B cell (primary cell): ENCODE results near the gene PHACTR1. TPM values are rescaled to one million over a fixed set of nuclear protein-coding genes. Genes with fewer than 3 reads are reported as not detected.

Experiments used
- ATAC-seq: fragments of 200-7000 bp; cut with Tn5 transposase; one replicate; pipeline ENCODE4 v1.10.0; 2021; ENCODE audit warnings: low read depth, mild to moderate bottlenecking, moderate number of reproducible peaks, moderate library complexity
- CTCF ChIA-PET: fragments of 350-600 bp; sonication (Branson Sonifier 250); formaldehyde crosslinking; loops from one replicate; lab custom pipeline; 2021; ENCODE audit warnings: antibody characterized with exemption, inconsistent platforms; lab: Charles Lee
- POLR2A ChIA-PET: fragments of 350-600 bp; sonication (Branson Sonifier 250); formaldehyde crosslinking; loops from one replicate; lab custom pipeline; 2021; ENCODE audit warnings: antibody characterized with exemption; lab: Charles Lee
- DNase-seq: peaks from one replicate; pipeline ENCODE4 v3.0.0; 2013
- H2AFZ ChIP-seq: 2 replicates; pipeline ENCODE4 v1.6.1; 2012; ENCODE audit warnings: mild to moderate bottlenecking, low read depth, low read length; ENCODE audit not compliant: insufficient read depth, poor library complexity, severe bottlenecking
- H3K27ac ChIP-seq, 2 donors: 1 replicate in 1 of 2; 2 replicates in 1 of 2; pipeline ENCODE4 v1.5.1; 2012 to 2013; ENCODE audit warnings: low read length in 2 of 2, mild to moderate bottlenecking in 2 of 2, moderate library complexity in 1 of 2
- H3K27me3 ChIP-seq, 4 experiments: fragments of 200-600 bp in 1 of 4; sonication (generic) in 1 of 4; replicated peaks in 1 of 4; 1 replicate in 2 of 4; 2 replicates in 2 of 4; pipeline versions ENCODE4 v1.6.1 to v1.7.0; 2013 to 2016; ENCODE audit warnings: low read length in 3 of 4, mild to moderate bottlenecking in 2 of 4, mixed read lengths in 1 of 4, moderate library complexity in 1 of 4; ENCODE audit not compliant: insufficient read depth in 4 of 4, control insufficient read depth in 3 of 4; ENCODE audit errors: control extremely low read depth in 1 of 4
- H3K36me3 ChIP-seq, 2 experiments: replicated peaks in 1 of 2; 1 replicate in 1 of 2; 2 replicates in 1 of 2; pipeline versions ENCODE4 v1.6.1 to v1.7.1; 2013; ENCODE audit warnings: low read length in 1 of 2; ENCODE audit not compliant: insufficient read depth in 2 of 2, control insufficient read depth in 1 of 2; ENCODE audit errors: control extremely low read depth in 1 of 2, extremely low read depth in 1 of 2
- H3K4me1 ChIP-seq, 2 donors: fragments of 200-600 bp in 1 of 2; sonication (generic) in 1 of 2; 1 replicate in 1 of 2; 2 replicates in 1 of 2; pipeline versions ENCODE4 v1.5.1 to v1.6.1; 2013 to 2017; ENCODE audit warnings: low read length in 2 of 2; ENCODE audit not compliant: control insufficient read depth in 2 of 2, insufficient read depth in 2 of 2
- H3K4me2 ChIP-seq: replicated peaks from 2 replicates; pipeline ENCODE3; 2012; ENCODE audit warnings: mild to moderate bottlenecking, low read depth, low read length; ENCODE audit not compliant: poor library complexity, severe bottlenecking
- H3K4me3 ChIP-seq, 5 experiments: fragments of 200-600 bp in 1 of 5; sonication (generic) in 1 of 5; 1 replicate in 3 of 5; 2 replicates in 2 of 5; pipeline versions ENCODE4 v1.5.1 to v1.7.0; 2011 to 2016; ENCODE audit warnings: low read length in 4 of 5, mild to moderate bottlenecking in 4 of 5, low read depth in 2 of 5, control low read depth in 1 of 5, moderate library complexity in 1 of 5; ENCODE audit not compliant: insufficient read depth in 1 of 5; ENCODE audit errors: control extremely low read depth in 1 of 5, extremely low read depth in 1 of 5
- H3K79me2 ChIP-seq: fragments of 200-600 bp; sonication (generic); one replicate; pipeline ENCODE4 v1.6.0; 2016; ENCODE audit warnings: low read length; ENCODE audit not compliant: control insufficient read depth, insufficient read depth
- H3K9ac ChIP-seq: fragments of 200-600 bp; sonication (generic); 2 replicates; pipeline ENCODE4 v1.6.1; 2017; ENCODE audit warnings: mild to moderate bottlenecking, low read length, moderate library complexity
- H3K9me3 ChIP-seq, 3 donors: one replicate each; pipeline versions ENCODE4 v1.6.1 to v1.7.1; 2013; ENCODE audit warnings: low read length in 2 of 3; ENCODE audit not compliant: control insufficient read depth in 2 of 3, insufficient read depth in 1 of 3; ENCODE audit errors: control extremely low read depth in 1 of 3
- H4K20me1 ChIP-seq: 2 replicates; pipeline ENCODE4 v1.6.0; 2012; ENCODE audit warnings: mild to moderate bottlenecking, low read length; ENCODE audit not compliant: insufficient read depth, control insufficient read depth, poor library complexity, severe bottlenecking
- H3K27ac Mint-ChIP-seq: one replicate; pipeline ENCODE4 v1.8.0; 2021; ENCODE audit warnings: mixed read lengths
- H3K27me3 Mint-ChIP-seq: one replicate; pipeline ENCODE4 v1.8.0; 2021; ENCODE audit warnings: mixed read lengths
- H3K4me1 Mint-ChIP-seq: one replicate; pipeline ENCODE4 v1.8.0; 2021; ENCODE audit warnings: mixed read lengths
- H3K4me3 Mint-ChIP-seq: one replicate; pipeline ENCODE4 v1.8.0; 2021; ENCODE audit warnings: mixed read lengths
- H3K9me3 Mint-ChIP-seq: one replicate; pipeline ENCODE4 v1.8.0; 2022; ENCODE audit warnings: mixed read lengths; ENCODE audit not compliant: insufficient read depth
- CTCF ChIP-seq: fragments of 200-600 bp; IDR thresholded peaks from one replicate; pipeline ENCODE4 v1.8.0; 2022; ENCODE audit warnings: antibody characterized with exemption, mild to moderate bottlenecking
- EZH2 ChIP-seq: IDR thresholded peaks from 2 replicates; pipeline ENCODE4 v1.6.1; 2012; ENCODE audit warnings: borderline replicate concordance, low read depth, mild to moderate bottlenecking, moderate library complexity, low read length; ENCODE audit not compliant: insufficient read depth, poor library complexity, severe bottlenecking
- WGBS: methylation state at CpG from one replicate; pipeline ENCODE4 v1.1.5; 2013; ENCODE audit warnings: missing lambda C conversion rate; ENCODE audit not compliant: insufficient coverage; 5-methylcytosine and 5-hydroxymethylcytosine counted together
- intact Hi-C: fragments of 100-400 bp; cut with micrococcal nuclease; formaldehyde crosslinking; loops from one replicate; pipeline ENCODE4 v1.10.0; 2022
- polyA plus RNA-seq: library from polyadenylated mRNA; depleted of rRNA; stranded (reverse); fragments of >200 nt; gene quantifications from 2 replicates; pipeline ENCODE4 v1.2.3, GENCODE V29; 2012
- total RNA-seq, 2 donors: library from RNA; stranded (reverse); fragments of 120-200 nt in 1 of 2; gene quantifications; 1 replicate in 1 of 2; 2 replicates in 1 of 2; pipeline versions ENCODE4 v1.2.3 to v1.2.4, GENCODE V29; 2013 to 2022

PHACTR1 gene
- total and polyA plus RNA-seq, 2 donors (not counting 1 experiment from before 2014, with no cell fraction given), result 30.2 to 129 TPM

- Histone ChIP-seq H3K4me3 (no peak overlapping the region), H3K4me1 (no peaks in the 10 kb centered on the region), H2AFZ (no peak overlapping the region), H3K27ac (no peak overlapping the region), H3K4me2 (no peak overlapping the region), H4K20me1 (no peaks in the 10 kb centered on the region), H3K79me2 (no peaks in the 10 kb centered on the region), H3K9me3 (no peaks in the 10 kb centered on the region), H3K36me3 (no peaks in the 10 kb centered on the region), H3K27me3 (peaks cover 0 to 8% (median 3%) of the 10 kb centered on the region in 4 experiments), H3K9ac (no peak overlapping the region)
- H3K4me1 Mint-ChIP-seq, result no peaks in the 10 kb centered on the region
- DNase-seq, result no peak
- H3K9me3 Mint-ChIP-seq, result no peaks in the 10 kb centered on the region
- ChIA-PET POLR2A (no interaction called here), CTCF (no interaction called here)
- no peak for ATAC-seq
- intact Hi-C loops, result no loop called here
- peaks cover 37% of the 10 kb centered on the region for H3K27me3 Mint-ChIP-seq
- TF ChIP-seq CTCF (no peak), EZH2 (no peak)
- no peak overlapping the region for H3K27ac Mint-ChIP-seq
- no peak overlapping the region for H3K4me3 Mint-ChIP-seq
These were observed 321.7 kb downstream of the PHACTR1 start for GRCh38 chr6:13038315-13038714.

- Histone ChIP-seq H3K4me2 (no peak overlapping the region), H3K9ac (no peak overlapping the region), H3K27me3 (peaks cover 0 to 8% (median 3%) of the 10 kb centered on the region in 4 experiments), H3K27ac (no peak overlapping the region), H2AFZ (no peak overlapping the region), H3K4me1 (no peaks in the 10 kb centered on the region), H3K9me3 (no peaks in the 10 kb centered on the region), H4K20me1 (no peaks in the 10 kb centered on the region), H3K4me3 (no peak overlapping the region), H3K79me2 (no peaks in the 10 kb centered on the region), H3K36me3 (no peaks in the 10 kb centered on the region)
- Mint-ChIP-seq H3K4me1 (no peaks in the 10 kb centered on the region), H3K9me3 (no peaks in the 10 kb centered on the region), H3K27me3 (peaks cover 37% of the 10 kb centered on the region), H3K27ac (no peak overlapping the region), H3K4me3 (no peak overlapping the region)
- intact Hi-C loops, result no loop called here
- ChIA-PET CTCF (no interaction called here), POLR2A (no interaction called here)
- WGBS, result no CpG with 5 or more reads among the region's 2 CpGs
- TF ChIP-seq CTCF (no peak), EZH2 (no peak)
- ATAC-seq, result no peak
- DNase-seq, result no peak
These were observed 322.2 kb downstream of the PHACTR1 start for GRCh38 chr6:13038741-13039190.
